KMS-11 (cell line): ENCODE data around the gene PRKAR2B.

Experiments used
- H2AFZ ChIP-seq: fragments of 200-600 bp; sonication (generic); 2 replicates; pipeline ENCODE4 v1.6.1; 2016; ENCODE audit warnings: antibody characterized with exemption, mixed run types, low read depth
- H3K27ac ChIP-seq: fragments of 200-600 bp; sonication (generic); 2 replicates; pipeline ENCODE4 v1.6.1; 2016; ENCODE audit warnings: mild to moderate bottlenecking, mixed run types
- H3K27me3 ChIP-seq: fragments of 200-600 bp; sonication (generic); 2 replicates; pipeline ENCODE4 v1.6.1; 2017; ENCODE audit warnings: mild to moderate bottlenecking, low read depth, mixed run types, moderate library complexity; ENCODE audit not compliant: insufficient read depth
- H3K36me3 ChIP-seq: fragments of 200-600 bp; sonication (generic); 2 replicates; pipeline ENCODE4 v1.6.1; 2017; ENCODE audit warnings: mild to moderate bottlenecking, mixed run types; ENCODE audit not compliant: insufficient read depth
- H3K4me1 ChIP-seq: fragments of 200-600 bp; sonication (generic); 2 replicates; pipeline ENCODE4 v1.6.1; 2016; ENCODE audit warnings: mild to moderate bottlenecking, low read depth, mixed run types; ENCODE audit not compliant: poor library complexity, severe bottlenecking
- H3K4me2 ChIP-seq: fragments of 200-600 bp; sonication (generic); 2 replicates; pipeline ENCODE4 v1.7.0; 2016; ENCODE audit warnings: mild to moderate bottlenecking, mixed run types
- H3K4me3 ChIP-seq: fragments of 200-600 bp; sonication (generic); IDR thresholded peaks from 2 replicates; pipeline ENCODE4 v1.6.1; 2017; ENCODE audit warnings: low read depth, low read length, mixed read lengths; ENCODE audit not compliant: insufficient read depth
- H3K79me2 ChIP-seq: fragments of 200-600 bp; sonication (generic); 2 replicates; pipeline ENCODE4 v1.6.1; 2016; ENCODE audit warnings: low read depth, mixed run types; ENCODE audit not compliant: insufficient read depth
- H3K9ac ChIP-seq: fragments of 200-600 bp; sonication (generic); 2 replicates; pipeline ENCODE4 v1.6.1; 2016; ENCODE audit warnings: mild to moderate bottlenecking, mixed run types
- H4K20me1 ChIP-seq: fragments of 200-600 bp; sonication (generic); 2 replicates; pipeline ENCODE4 v1.6.1; 2016; ENCODE audit warnings: mild to moderate bottlenecking, mixed run types; ENCODE audit not compliant: insufficient read depth
- CTCF ChIP-seq: fragments of 200-600 bp; sonication (generic); conservative IDR thresholded peaks from 2 replicates; pipeline ENCODE4 v1.6.1; 2017; ENCODE audit warnings: low read depth, mild to moderate bottlenecking, antibody characterized with exemption, low read length, moderate library complexity, mixed read lengths

The PRKAR2B gene

GRCh38 chr7:107016312-107016711 lies 28.2 kb upstream of the PRKAR2B start:
- Histone ChIP-seq H4K20me1 (no peaks in the 10 kb centered on the region), H3K79me2 (no peaks in the 10 kb centered on the region), H3K4me1 (no peaks in the 10 kb centered on the region), H3K4me2 (no peak overlapping the region), H3K27me3 (no peaks in the 10 kb centered on the region), H3K36me3 (no peaks in the 10 kb centered on the region), H3K27ac (no peak overlapping the region), H3K4me3 (no peak overlapping the region), H2AFZ (no peak overlapping the region), H3K9ac (no peak overlapping the region)
- TF ChIP-seq CTCF, result no peak

- H3K79me2 ChIP-seq, result no peaks in the 10 kb centered on the region
- no peak overlapping the region for H3K27ac ChIP-seq
- TF ChIP-seq CTCF, result no peak
- no peak overlapping the region for H3K4me2 ChIP-seq
- no peak overlapping the region for H3K4me3 ChIP-seq
- no peak overlapping the region for H3K9ac ChIP-seq
- H3K36me3 ChIP-seq, result no peaks in the 10 kb centered on the region
- no peaks in the 10 kb centered on the region for H3K27me3 ChIP-seq
- H4K20me1 ChIP-seq, result no peaks in the 10 kb centered on the region
- no peak overlapping the region for H2AFZ ChIP-seq
- H3K4me1 ChIP-seq, result no peaks in the 10 kb centered on the region
Observed at GRCh38 chr7:107017965-107018719, 26.4 kb upstream of the PRKAR2B start.

GRCh38 chr7:107020400-107020799 lies 24.1 kb upstream of the PRKAR2B start:
- Histone ChIP-seq H3K4me2 (no peak overlapping the region), H3K36me3 (no peaks in the 10 kb centered on the region)

GRCh38 chr7:107021600-107021999 lies 22.9 kb upstream of the PRKAR2B start:
- no peak for TF ChIP-seq CTCF
- H3K79me2 ChIP-seq, result no peaks in the 10 kb centered on the region
- H3K27ac ChIP-seq, result no peak overlapping the region
- H3K36me3 ChIP-seq, result no peaks in the 10 kb centered on the region
- H3K4me1 ChIP-seq, result peaks cover 3% of the 10 kb centered on the region
- H3K4me3 ChIP-seq, result no peak overlapping the region
- H3K9ac ChIP-seq, result no peak overlapping the region
- H4K20me1 ChIP-seq, result no peaks in the 10 kb centered on the region
- no peaks in the 10 kb centered on the region for H3K27me3 ChIP-seq
- H3K4me2 ChIP-seq, result no peak overlapping the region
- no peak overlapping the region for H2AFZ ChIP-seq

More at GRCh38 chr7:107020400-107020799, 24.1 kb upstream of the PRKAR2B start:
- Histone ChIP-seq H3K27ac (no peak overlapping the region), H4K20me1 (no peaks in the 10 kb centered on the region), H3K4me3 (no peak overlapping the region), H2AFZ (no peak overlapping the region), H3K4me1 (no peaks in the 10 kb centered on the region), H3K9ac (no peak overlapping the region), H3K79me2 (no peaks in the 10 kb centered on the region), H3K27me3 (no peaks in the 10 kb centered on the region)
- no peak for TF ChIP-seq CTCF
